T-helper 1 cell treated with Interleukin-12 subunit alpha and Interleukin-12 subunit beta and Interleukin-4 antibody, amounts not matched to agents 30 μg/mL and 1 μg/mL, for 36 hours (primary cell): ENCODE data around the gene BPIFA2.
"Not testable (repeated sequence)": the region's sequence is repeated elsewhere in the genome, so short reads cannot be mapped to it uniquely, and the experiment has no call there.

ENCODE experiments used
- H3K27ac Mint-ChIP-seq: one replicate; pipeline ENCODE4 v1.8.0; 2021; ENCODE audit warnings: mild to moderate bottlenecking, mixed read lengths
- H3K27me3 Mint-ChIP-seq: one replicate; pipeline ENCODE4 v1.8.0; 2021; ENCODE audit warnings: low read depth, mixed read lengths
- H3K36me3 Mint-ChIP-seq: one replicate; pipeline ENCODE4 v1.8.0; 2021; ENCODE audit warnings: low read depth, mixed read lengths
- H3K4me1 Mint-ChIP-seq: one replicate; pipeline ENCODE4 v1.8.0; 2021; ENCODE audit warnings: low read depth, mixed read lengths
- H3K4me3 Mint-ChIP-seq: one replicate; pipeline ENCODE4 v1.8.0; 2021; ENCODE audit warnings: mild to moderate bottlenecking, moderate library complexity, mixed read lengths
- H3K9me3 Mint-ChIP-seq: one replicate; pipeline ENCODE4 v1.8.0; 2021; ENCODE audit warnings: mixed read lengths

Gene BPIFA2

DNA sequence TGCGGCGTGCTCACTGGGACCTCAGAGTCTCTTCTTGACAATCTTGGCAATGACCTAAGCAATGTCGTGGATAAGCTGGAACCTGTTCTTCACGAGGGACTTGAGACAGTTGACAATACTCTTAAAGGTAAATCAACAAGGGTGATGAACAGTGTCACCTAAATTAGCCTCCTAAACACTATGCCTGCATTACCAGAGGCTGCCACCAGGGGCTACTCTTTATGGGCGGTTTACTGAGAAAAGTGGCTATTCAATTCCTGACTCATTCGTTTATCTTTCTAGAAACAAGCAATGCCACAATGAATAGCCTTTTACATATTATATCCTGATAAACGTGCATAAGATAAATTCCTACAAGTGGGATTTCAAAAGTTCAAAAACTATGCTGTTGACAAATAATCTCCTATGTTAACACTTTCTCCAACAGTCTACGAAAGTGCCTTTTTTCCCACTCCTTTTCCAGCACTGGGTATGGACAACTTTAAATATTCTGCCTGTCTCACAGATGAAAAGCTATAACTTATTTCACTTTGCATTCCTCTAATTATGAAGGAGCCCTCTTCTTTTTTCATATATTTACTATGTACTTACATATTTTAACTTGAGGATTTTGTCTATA lies 1.3 kb downstream of the BPIFA2 start:
- no peaks in the 10 kb centered on the region for H3K4me1 Mint-ChIP-seq
- H3K36me3 Mint-ChIP-seq, result no peaks in the 10 kb centered on the region
- no peak overlapping the region for H3K4me3 Mint-ChIP-seq
- no peaks in the 10 kb centered on the region for H3K27me3 Mint-ChIP-seq
- H3K27ac Mint-ChIP-seq, result no peak overlapping the region
- H3K9me3 Mint-ChIP-seq, result peaks cover 13% of the 10 kb centered on the region

DNA sequence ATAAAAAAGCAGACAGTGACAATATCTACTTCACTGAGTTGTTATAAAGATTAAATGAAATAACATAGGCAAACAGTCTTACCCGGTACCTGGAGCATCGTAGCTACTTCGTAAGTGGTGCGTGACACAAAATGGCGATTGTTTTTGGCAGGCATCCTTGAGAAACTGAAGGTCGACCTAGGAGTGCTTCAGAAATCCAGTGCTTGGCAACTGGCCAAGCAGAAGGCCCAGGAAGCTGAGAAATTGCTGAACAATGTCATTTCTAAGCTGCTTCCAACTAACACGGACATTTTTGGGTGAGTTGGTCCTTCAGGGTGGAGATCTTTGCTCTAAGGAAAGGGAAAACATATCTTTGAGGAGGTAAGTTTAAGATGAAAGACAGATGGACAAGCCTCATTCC lies 4.8 kb downstream of the BPIFA2 start:
- Mint-ChIP-seq H3K27me3 (no peaks in the 10 kb centered on the region), H3K4me3 (no peak overlapping the region), H3K36me3 (no peaks in the 10 kb centered on the region), H3K4me1 (no peaks in the 10 kb centered on the region), H3K27ac (no peak overlapping the region), H3K9me3 (peaks cover 13% of the 10 kb centered on the region)

DNA sequence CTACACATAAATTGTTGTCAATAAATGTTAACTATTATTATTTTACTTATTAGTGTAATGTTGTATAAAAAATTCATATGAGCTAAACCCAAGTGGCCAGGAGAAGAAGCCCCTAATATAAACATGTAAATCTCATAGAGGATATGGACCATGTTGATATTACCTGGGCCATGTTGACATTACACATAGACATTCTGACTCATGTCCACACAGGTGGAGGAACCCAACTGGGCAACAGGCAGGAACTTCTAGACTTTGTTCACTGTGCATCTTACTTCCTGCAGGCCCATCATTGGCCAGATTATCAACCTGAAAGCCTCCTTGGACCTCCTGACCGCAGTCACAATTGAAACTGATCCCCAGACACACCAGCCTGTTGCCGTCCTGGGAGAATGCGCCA lies 7.2 kb downstream of the BPIFA2 start:
- Mint-ChIP-seq H3K4me1 (no peaks in the 10 kb centered on the region), H3K27me3 (no peaks in the 10 kb centered on the region), H3K9me3 (no peaks in the 10 kb centered on the region), H3K4me3 (no peak overlapping the region), H3K36me3 (no peaks in the 10 kb centered on the region), H3K27ac (no peak overlapping the region)

DNA sequence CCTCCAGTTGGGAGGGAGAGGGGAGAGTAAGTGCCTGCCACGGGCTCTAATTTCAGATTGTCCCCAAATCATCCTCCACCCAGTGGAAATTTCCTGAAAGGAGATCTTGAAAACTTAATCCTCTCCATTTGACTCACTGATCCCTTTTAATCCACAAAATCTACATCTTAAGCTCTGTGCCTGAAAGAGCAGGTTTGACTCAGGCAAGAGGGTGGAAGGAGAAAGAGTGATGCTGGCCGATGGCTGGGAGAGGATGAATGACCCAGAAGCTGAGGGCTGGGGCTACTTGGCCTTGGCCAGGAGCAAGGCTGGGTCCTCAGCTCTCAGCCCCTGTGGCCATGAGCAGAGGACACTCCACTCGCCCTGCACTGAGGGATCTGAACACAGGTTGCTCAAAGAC lies 8.1 kb downstream of the BPIFA2 start:
- Mint-ChIP-seq H3K9me3 (no peaks in the 10 kb centered on the region), H3K36me3 (no peaks in the 10 kb centered on the region), H3K27ac (no peak overlapping the region), H3K4me1 (no peaks in the 10 kb centered on the region), H3K27me3 (no peaks in the 10 kb centered on the region), H3K4me3 (no peak overlapping the region)

DNA sequence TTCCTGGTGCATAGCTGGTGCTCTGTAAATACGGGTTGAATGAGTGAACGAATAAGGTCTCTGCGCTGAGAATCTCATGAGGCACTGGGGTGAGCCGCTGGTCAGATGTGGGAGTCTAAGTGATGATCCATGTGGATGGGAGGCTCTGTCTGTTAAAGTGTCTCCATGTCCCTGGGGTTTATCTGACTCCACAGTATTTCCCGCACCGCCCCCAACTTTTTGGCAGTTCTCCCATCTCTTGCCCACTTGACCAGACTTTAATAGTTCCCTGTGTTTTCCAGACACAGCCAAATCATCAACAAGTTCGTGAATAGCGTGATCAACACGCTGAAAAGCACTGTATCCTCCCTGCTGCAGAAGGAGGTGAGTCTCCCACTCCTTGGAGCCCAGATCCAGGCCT lies 9.9 kb downstream of the BPIFA2 start:
- H3K4me1 Mint-ChIP-seq, result no peaks in the 10 kb centered on the region
- H3K4me3 Mint-ChIP-seq, result no peak overlapping the region
- no peaks in the 10 kb centered on the region for H3K9me3 Mint-ChIP-seq
- no peak overlapping the region for H3K27ac Mint-ChIP-seq
- H3K36me3 Mint-ChIP-seq, result no peaks in the 10 kb centered on the region
- no peaks in the 10 kb centered on the region for H3K27me3 Mint-ChIP-seq

DNA sequence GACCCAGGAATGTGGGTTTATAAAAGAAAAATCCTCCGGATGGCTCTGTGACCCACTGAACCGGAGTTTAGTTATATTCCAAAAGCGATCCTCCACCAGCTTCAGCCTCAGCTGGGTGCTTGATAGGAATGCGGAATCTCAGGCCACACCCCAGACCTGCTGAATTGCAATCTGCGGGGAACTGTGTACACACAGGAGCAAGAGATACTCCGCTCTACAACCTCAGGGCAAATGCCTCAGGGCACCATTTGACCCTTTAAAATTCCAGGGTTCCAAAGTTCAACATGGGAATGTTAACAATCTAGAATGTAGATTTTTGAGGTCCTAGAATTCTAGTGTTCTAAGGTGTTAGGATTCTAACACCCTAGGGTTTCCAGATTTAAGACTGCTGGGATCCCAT lies 10.8 kb downstream of the BPIFA2 start:
- H3K27me3 Mint-ChIP-seq, result no peaks in the 10 kb centered on the region
- no peak overlapping the region for H3K27ac Mint-ChIP-seq
- H3K4me3 Mint-ChIP-seq, result no peak overlapping the region
- H3K4me1 Mint-ChIP-seq, result no peaks in the 10 kb centered on the region
- no peaks in the 10 kb centered on the region for H3K9me3 Mint-ChIP-seq
- H3K36me3 Mint-ChIP-seq, result no peaks in the 10 kb centered on the region

DNA sequence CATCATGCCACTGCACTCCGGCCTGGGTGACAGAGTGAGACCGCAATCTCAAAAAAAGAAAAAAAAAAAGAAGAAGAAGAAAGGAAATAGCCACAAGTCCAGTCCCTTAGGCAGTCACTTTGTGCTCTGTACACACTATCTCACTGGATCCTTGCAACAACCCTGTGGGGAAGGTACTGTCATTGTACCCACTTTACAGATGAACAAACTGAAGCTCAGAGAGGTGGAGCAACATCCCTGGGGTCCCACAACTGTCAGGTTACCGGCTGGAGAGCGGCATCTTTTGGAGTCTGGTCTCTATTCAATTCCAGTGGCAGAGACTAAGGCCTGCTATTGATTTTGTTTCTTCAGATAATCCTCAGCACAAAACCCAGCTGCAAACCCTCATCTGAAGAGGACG lies 12.2 kb downstream of the BPIFA2 start:
- Mint-ChIP-seq H3K27me3 (no peaks in the 10 kb centered on the region), H3K4me3 (no peak overlapping the region), H3K27ac (no peak overlapping the region), H3K9me3 (no peaks in the 10 kb centered on the region), H3K36me3 (no peaks in the 10 kb centered on the region), H3K4me1 (no peaks in the 10 kb centered on the region)

DNA sequence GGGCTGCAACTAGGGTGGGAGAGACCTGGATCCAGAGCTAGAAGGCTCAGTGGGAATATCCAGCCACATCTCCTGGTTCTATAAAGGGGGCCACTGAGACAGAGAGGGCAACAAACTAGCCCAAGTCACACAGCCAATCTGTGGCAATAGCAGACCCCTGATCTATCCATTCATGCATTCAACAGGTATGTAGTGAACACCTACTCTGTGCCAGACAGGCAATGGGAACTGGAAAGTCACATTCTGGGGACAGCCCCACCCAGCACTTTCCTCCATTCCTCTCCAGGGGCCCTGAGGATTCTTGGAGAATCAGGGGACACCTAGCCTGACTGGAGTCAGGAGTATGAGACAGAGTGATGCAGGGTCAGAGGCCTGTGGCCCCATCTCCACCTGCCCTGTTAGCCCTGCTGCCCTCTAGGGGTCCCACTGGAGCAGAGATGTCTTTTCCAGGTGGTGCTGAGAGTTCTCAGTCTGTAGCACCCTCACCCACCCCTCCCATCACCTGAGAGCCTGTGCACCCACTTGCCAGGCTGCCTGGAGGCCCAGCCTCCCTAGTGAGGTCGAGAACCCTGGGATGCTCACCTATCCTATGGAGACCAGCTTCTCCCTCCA lies 13.6 kb downstream of the BPIFA2 start:
- Mint-ChIP-seq H3K27ac (no peak overlapping the region), H3K4me1 (no peaks in the 10 kb centered on the region), H3K36me3 (no peaks in the 10 kb centered on the region), H3K4me3 (no peak overlapping the region), H3K27me3 (no peaks in the 10 kb centered on the region), H3K9me3 (no peaks in the 10 kb centered on the region)

DNA sequence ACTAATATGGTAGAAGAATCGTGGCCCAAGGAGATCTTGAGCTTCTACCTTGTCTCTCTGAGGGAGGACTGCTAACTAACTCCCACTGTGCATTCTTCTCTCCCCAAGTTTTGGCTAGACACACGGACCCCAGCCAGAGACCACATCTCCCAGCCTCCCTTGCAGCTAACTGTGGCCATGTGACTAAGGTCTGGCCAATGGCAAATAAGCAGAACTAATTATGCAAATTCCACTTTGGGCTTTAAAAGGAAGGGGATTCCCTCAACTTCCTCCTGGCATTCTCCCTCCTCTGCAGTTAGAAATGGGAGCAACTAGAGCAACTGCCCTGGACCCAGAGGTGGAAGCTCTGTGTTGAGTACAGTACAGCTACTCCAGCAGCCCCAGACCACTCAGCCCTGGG lies 15.4 kb downstream of the BPIFA2 start:
- Mint-ChIP-seq H3K4me1 (no peaks in the 10 kb centered on the region), H3K27ac (no peak overlapping the region), H3K36me3 (no peaks in the 10 kb centered on the region), H3K27me3 (no peaks in the 10 kb centered on the region), H3K9me3 (no peaks in the 10 kb centered on the region), H3K4me3 (no peak overlapping the region)

DNA sequence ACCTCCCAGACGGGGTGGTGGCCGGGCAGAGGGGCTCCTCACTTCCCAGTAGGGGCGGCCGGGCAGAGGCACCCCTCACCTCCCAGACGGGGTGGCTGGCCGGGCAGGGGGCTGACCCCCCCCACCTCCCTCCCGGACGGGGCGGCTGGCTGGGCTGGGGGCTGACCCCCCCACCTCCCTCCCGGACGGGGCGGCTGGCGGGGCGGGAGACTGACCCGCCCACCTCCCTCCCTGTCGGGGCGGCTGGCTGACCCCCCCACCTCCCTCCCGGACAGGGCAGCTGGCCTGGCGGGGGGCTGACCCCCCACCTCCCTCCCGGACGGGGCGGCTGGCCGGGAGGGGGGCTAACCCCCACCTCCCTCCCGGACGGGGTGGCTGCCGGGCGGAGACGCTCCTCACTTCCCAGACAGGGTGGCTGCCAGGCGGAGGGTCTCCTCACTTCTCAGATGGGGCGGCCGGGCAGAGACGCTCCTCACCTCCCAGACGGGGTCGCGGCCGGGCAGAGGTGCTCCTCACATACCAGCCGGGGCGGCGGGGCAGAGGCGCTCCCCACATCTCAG lies 17.2 kb downstream of the BPIFA2 start:
- H3K27me3 Mint-ChIP-seq, result not testable (repeated sequence)

DNA sequence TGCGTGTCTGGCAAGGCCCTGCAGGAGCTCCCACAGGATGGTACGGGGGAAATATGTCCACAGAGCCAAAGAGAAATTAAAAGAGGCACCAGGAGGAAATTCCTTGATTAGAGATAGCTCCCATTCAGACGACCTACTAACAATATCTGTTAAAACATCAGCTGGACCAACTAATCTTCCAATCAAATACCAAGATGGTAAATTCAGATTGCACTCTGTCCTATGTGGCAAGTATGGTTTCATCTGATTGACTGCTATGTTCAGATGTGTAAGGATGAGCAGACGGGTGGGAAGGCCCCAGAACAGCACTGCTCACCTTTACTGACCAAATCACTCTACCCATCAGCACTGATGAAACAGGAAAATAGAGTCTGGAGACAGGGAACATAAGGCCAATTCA lies 19.5 kb downstream of the BPIFA2 start:
- Mint-ChIP-seq H3K4me1 (no peaks in the 10 kb centered on the region), H3K27me3 (no peaks in the 10 kb centered on the region), H3K9me3 (no peaks in the 10 kb centered on the region), H3K27ac (no peak overlapping the region), H3K36me3 (no peaks in the 10 kb centered on the region), H3K4me3 (no peak overlapping the region)

More for the DNA sequence above, 17.2 kb downstream of the BPIFA2 start:
- not testable (repeated sequence) for H3K36me3 Mint-ChIP-seq, H3K9me3 Mint-ChIP-seq, H3K4me3 Mint-ChIP-seq, H3K27ac Mint-ChIP-seq, H3K4me1 Mint-ChIP-seq

DNA sequence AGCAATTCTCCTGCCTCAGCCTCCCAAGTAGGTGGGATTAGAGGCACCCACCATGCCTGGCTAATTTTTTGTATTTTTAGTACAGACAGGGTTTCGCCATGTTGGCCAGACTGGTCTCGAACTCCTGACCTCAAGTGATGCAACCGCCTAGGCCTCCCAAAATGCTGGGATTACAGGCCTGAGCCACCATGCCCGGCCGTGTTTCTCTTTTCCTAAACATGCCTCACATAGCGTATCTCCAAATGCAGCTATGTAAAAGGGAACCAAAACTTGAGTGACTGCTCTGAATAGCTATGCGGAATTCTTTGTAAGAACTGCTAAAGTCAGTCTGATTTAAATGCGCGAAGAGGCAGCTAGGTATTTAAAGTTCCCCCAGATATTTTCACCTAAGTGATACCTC lies 20.5 kb downstream of the BPIFA2 start:
- Mint-ChIP-seq H3K36me3 (no peaks in the 10 kb centered on the region), H3K4me3 (no peak overlapping the region), H3K9me3 (no peaks in the 10 kb centered on the region), H3K27me3 (no peaks in the 10 kb centered on the region), H3K27ac (no peak overlapping the region), H3K4me1 (no peaks in the 10 kb centered on the region)

DNA sequence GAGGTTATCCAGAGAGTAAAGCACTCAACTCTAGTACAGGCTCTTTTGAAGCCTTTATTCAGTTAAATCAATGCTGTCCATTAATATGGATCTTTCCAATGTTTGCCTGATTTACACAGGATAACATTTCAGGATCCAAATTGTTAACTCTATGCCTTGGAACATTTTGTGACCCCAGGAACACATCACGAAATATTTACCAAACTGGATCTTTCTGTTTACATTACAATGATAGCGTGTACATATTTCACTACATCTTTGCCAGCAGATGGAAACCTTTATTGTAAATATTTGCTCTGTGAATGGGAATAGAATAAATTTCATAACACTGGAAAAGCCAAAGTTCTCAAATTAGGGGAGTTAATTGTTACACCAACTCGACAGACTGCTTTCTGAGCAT lies 23.5 kb downstream of the BPIFA2 start:
- H3K27ac Mint-ChIP-seq, result no peak overlapping the region
- no peaks in the 10 kb centered on the region for H3K36me3 Mint-ChIP-seq
- no peaks in the 10 kb centered on the region for H3K4me1 Mint-ChIP-seq
- no peak overlapping the region for H3K4me3 Mint-ChIP-seq
- no peaks in the 10 kb centered on the region for H3K9me3 Mint-ChIP-seq
- no peaks in the 10 kb centered on the region for H3K27me3 Mint-ChIP-seq

DNA sequence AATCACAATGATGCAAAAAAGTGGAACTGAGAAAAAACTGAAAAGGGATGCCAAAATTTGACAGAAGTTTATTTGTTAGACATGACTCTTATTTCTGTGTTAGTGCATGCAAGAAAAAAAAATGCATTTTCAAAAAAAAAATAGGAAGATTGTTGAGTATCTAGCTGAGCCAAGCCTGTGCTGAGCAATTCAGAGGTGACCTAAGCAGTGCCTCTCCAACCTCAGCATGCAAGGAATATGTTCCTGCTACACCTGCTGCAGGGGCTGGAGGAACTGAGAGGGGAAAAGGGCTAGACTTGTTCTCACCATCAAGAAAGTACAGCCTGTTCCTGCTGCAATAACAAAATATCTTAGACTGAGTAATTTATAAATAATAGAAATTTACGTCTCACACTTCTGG lies 24.0 kb downstream of the BPIFA2 start:
- H3K9me3 Mint-ChIP-seq, result no peaks in the 10 kb centered on the region
- no peaks in the 10 kb centered on the region for H3K27me3 Mint-ChIP-seq
- H3K36me3 Mint-ChIP-seq, result no peaks in the 10 kb centered on the region
- H3K4me3 Mint-ChIP-seq, result no peak overlapping the region
- H3K4me1 Mint-ChIP-seq, result no peaks in the 10 kb centered on the region
- H3K27ac Mint-ChIP-seq, result no peak overlapping the region

DNA sequence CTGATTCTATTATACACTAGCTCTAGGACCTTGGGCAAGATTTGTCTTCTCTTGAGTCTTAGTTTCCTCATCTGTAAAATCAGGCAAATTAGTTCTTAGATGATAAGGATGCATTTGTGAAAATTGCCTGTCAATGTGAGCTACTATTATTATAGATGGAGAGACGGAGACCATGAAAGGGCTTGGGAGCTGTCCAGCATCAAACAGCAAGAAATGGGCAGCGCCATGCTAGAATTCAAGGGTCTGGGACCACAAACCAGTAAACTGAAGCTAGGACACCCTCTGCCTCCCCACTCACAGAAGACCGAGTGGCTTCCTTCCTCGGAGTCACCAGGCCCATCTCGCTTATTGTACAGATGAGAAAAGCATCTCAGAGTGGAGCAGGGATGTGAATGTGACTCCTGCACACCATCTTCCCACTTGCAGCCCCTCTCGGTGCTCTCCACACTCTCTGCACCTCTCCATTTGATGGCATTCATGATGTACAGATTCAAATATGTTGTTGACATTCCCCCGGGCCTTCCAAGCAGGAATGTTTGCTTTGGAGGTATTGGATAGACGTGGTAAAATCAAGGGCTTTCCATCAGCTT lies 25.0 kb downstream of the BPIFA2 start:
- H3K4me3 Mint-ChIP-seq, result no peak overlapping the region
- H3K27ac Mint-ChIP-seq, result no peak overlapping the region
- H3K4me1 Mint-ChIP-seq, result no peaks in the 10 kb centered on the region
- no peaks in the 10 kb centered on the region for H3K36me3 Mint-ChIP-seq
- H3K9me3 Mint-ChIP-seq, result no peaks in the 10 kb centered on the region
- no peaks in the 10 kb centered on the region for H3K27me3 Mint-ChIP-seq
